Measurements from ENCODE around the gene LTBP1. TPM values are rescaled to one million over a fixed set of nuclear protein-coding genes. Genes with fewer than 3 reads are reported as not detected.

The LTBP1 gene
- total RNA-seq, 1 donor from 2014 or later: 29.7 TPM

- Histone ChIP-seq H3K27me3 (ENCODE audit: insufficient read depth, low read length) (no peaks in the 10 kb centered on the region), H3K36me3 (ENCODE audit: insufficient read depth, low read length) (no peaks in the 10 kb centered on the region), H4K20me1 (ENCODE audit: insufficient read depth, low read length) (no peaks in the 10 kb centered on the region), H3K4me2 (ENCODE audit: low read length) (no peak overlapping the region), H3K4me1 (ENCODE audit: insufficient read depth, low read length) (no peaks in the 10 kb centered on the region), H3K79me2 (ENCODE audit: insufficient read depth, low read length) (no peaks in the 10 kb centered on the region), H3K9me3 (ENCODE audit: insufficient read depth, low read depth, low read length) (no peaks in the 10 kb centered on the region), H2AFZ (ENCODE audit: low read depth, low read length) (no peak overlapping the region), H3K9ac (ENCODE audit: low read length) (no peak overlapping the region), H3K4me3 (ENCODE audit: insufficient read depth, low read depth, low read length) (no peak overlapping the region), H3K27ac (ENCODE audit: low read depth, low read length) (no peak overlapping the region)
- FAIRE-seq (no peak), DNase-seq (ENCODE audit: low read depth) (no peak)
- Mint-ChIP-seq H3K27me3 (ENCODE audit: low read depth, unreplicated experiment) (no peaks in the 10 kb centered on the region), H3K9me3 (ENCODE audit: unreplicated experiment) (peaks cover 5% of the 10 kb centered on the region), H3K4me1 (ENCODE audit: low read depth, unreplicated experiment) (no peaks in the 10 kb centered on the region), H3K36me3 (ENCODE audit: low read depth, unreplicated experiment) (no peaks in the 10 kb centered on the region), H3K4me3 (ENCODE audit: unreplicated experiment) (no peak overlapping the region), H3K27ac (ENCODE audit: unreplicated experiment) (no peak overlapping the region)
- TF ChIP-seq EZH2 (IDR thresholded peaks at IDR 0.05; ENCODE audit: insufficient read depth, low read length) (no peak), CTCF (IDR thresholded peaks at IDR 0.05; ENCODE audit: insufficient read depth, low read depth, low read length) (no peak)
Observed at GRCh38 chr2:33404321-33404720, 457.6 kb downstream of the LTBP1 start.

- Histone ChIP-seq H3K4me3 (ENCODE audit: insufficient read depth, low read depth, low read length) (no peak overlapping the region), H2AFZ (ENCODE audit: low read depth, low read length) (no peak overlapping the region), H4K20me1 (ENCODE audit: insufficient read depth, low read length) (no peaks in the 10 kb centered on the region), H3K9me3 (ENCODE audit: insufficient read depth, low read depth, low read length) (no peaks in the 10 kb centered on the region), H3K9ac (ENCODE audit: low read length) (no peak overlapping the region), H3K36me3 (ENCODE audit: insufficient read depth, low read length) (no peaks in the 10 kb centered on the region), H3K79me2 (ENCODE audit: insufficient read depth, low read length) (no peaks in the 10 kb centered on the region), H3K4me1 (ENCODE audit: insufficient read depth, low read length) (peaks cover 1% of the 10 kb centered on the region), H3K27me3 (ENCODE audit: insufficient read depth, low read length) (no peaks in the 10 kb centered on the region), H3K27ac (ENCODE audit: low read depth, low read length) (no peak overlapping the region), H3K4me2 (ENCODE audit: low read length) (no peak overlapping the region)
- TF ChIP-seq CTCF (IDR thresholded peaks at IDR 0.05; ENCODE audit: insufficient read depth, low read depth, low read length): no peak
- no peak for TF ChIP-seq EZH2 (IDR thresholded peaks at IDR 0.05; ENCODE audit: insufficient read depth, low read length)
- DNase-seq (ENCODE audit: low read depth) (peak; percentile 70), FAIRE-seq (no peak)
- no peaks in the 10 kb centered on the region for H3K27me3 Mint-ChIP-seq (ENCODE audit: low read depth, unreplicated experiment)
- H3K4me3 Mint-ChIP-seq (ENCODE audit: unreplicated experiment): no peak overlapping the region
- no peaks in the 10 kb centered on the region for H3K36me3 Mint-ChIP-seq (ENCODE audit: low read depth, unreplicated experiment)
- H3K9me3 Mint-ChIP-seq (ENCODE audit: unreplicated experiment): peaks cover 5% of the 10 kb centered on the region
- peaks cover 2% of the 10 kb centered on the region for H3K4me1 Mint-ChIP-seq (ENCODE audit: low read depth, unreplicated experiment)
- no peak overlapping the region for H3K27ac Mint-ChIP-seq (ENCODE audit: unreplicated experiment)
Observed at GRCh38 chr2:33406622-33407021, 459.9 kb downstream of the LTBP1 start.

GRCh38 chr2:33408109-33408508 lies 461.4 kb downstream of the LTBP1 start:
- no peak overlapping the region for H2AFZ ChIP-seq (ENCODE audit: low read depth, low read length)
- no peaks in the 10 kb centered on the region for H3K9me3 ChIP-seq (ENCODE audit: insufficient read depth, low read depth, low read length)
- H4K20me1 ChIP-seq (ENCODE audit: insufficient read depth, low read length): no peaks in the 10 kb centered on the region
- Mint-ChIP-seq H3K27ac (ENCODE audit: unreplicated experiment) (no peak overlapping the region), H3K4me1 (ENCODE audit: low read depth, unreplicated experiment) (peaks cover 11% of the 10 kb centered on the region), H3K36me3 (ENCODE audit: low read depth, unreplicated experiment) (no peaks in the 10 kb centered on the region), H3K4me3 (ENCODE audit: unreplicated experiment) (no peak overlapping the region), H3K9me3 (ENCODE audit: unreplicated experiment) (peaks cover 5% of the 10 kb centered on the region), H3K27me3 (ENCODE audit: low read depth, unreplicated experiment) (no peaks in the 10 kb centered on the region)
- no peaks in the 10 kb centered on the region for H3K36me3 ChIP-seq (ENCODE audit: insufficient read depth, low read length)
- DNase-seq (ENCODE audit: low read depth) (no peak), FAIRE-seq (no peak)
- H3K4me3 ChIP-seq (ENCODE audit: insufficient read depth, low read depth, low read length): no peak overlapping the region
- TF ChIP-seq CTCF (IDR thresholded peaks at IDR 0.05; ENCODE audit: insufficient read depth, low read depth, low read length) (no peak), EZH2 (IDR thresholded peaks at IDR 0.05; ENCODE audit: insufficient read depth, low read length) (no peak)
- peaks cover 8% of the 10 kb centered on the region for H3K4me1 ChIP-seq (ENCODE audit: insufficient read depth, low read length)
- H3K27ac ChIP-seq (ENCODE audit: low read depth, low read length): no peak overlapping the region
- H3K27me3 ChIP-seq (ENCODE audit: insufficient read depth, low read length): no peaks in the 10 kb centered on the region
- H3K9ac ChIP-seq (ENCODE audit: low read length): no peak overlapping the region
- H3K4me2 ChIP-seq (ENCODE audit: low read length): no peak overlapping the region
- no peaks in the 10 kb centered on the region for H3K79me2 ChIP-seq (ENCODE audit: insufficient read depth, low read length)

Measured in astrocyte (in vitro differentiated cells and primary cell).